GM12865 (cell line): ENCODE data around the gene ANKRD37.
A peak's percentile ranks its signal among the peaks of the same experiment; 100 is the strongest.
"Not testable (repeated sequence)": the region's sequence is repeated elsewhere in the genome, so short reads cannot be mapped to it uniquely, and the experiment has no call there.

Source experiments
- DNase-seq: peaks from one replicate; pipeline ENCODE4 v3.0.0; 2010; ENCODE audit warnings: low read depth
- H3K4me3 ChIP-seq: 2 replicates; pipeline ENCODE4 v1.5.1; 2011; ENCODE audit warnings: mild to moderate bottlenecking, low read depth, low read length, control low read depth
- TF ChIP-seq, protein P1 (sequence below): IDR thresholded peaks from 2 replicates; pipeline ENCODE4 v1.5.1; 2011; ENCODE audit warnings: low read length, control low read depth, low read depth, inconsistent platforms; ENCODE audit not compliant: insufficient read depth; ENCODE audit errors: missing control alignments

Gene ANKRD37

DNA sequence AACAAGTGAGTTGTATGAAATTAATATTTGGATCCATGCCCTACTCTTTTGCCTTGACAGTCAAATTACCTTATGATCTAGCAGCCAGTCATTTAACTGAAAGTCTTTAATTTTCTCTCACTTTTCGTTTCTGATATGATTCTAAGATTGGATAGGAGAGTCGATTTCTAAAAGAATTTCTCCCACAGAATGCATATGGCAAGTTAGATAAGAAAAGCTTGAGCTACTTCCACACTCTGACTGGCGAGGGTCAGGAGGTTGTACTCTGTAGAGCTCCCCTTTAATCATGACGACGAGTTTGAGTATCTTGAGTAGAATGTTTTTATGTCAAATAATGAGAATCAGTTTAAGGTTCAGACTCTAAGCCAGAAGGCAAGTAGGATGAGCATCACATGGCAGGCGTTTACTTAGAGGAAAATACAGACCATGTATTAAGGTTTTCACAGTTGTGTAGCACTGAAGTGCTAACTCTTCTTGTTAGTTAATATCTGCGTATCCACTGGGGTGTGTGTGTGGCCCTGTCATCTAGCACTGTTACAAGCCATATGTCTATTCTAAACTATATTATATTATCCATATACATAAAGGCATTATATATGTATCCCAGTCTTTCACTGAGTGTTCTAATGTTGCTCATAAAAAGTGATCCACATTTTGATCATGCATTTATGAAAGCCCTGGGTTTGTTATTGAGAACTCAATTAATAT lies 38.8 kb upstream of the ANKRD37 start:
- H3K4me3 ChIP-seq, result no peak overlapping the region
- TF ChIP-seq, protein P1, sequence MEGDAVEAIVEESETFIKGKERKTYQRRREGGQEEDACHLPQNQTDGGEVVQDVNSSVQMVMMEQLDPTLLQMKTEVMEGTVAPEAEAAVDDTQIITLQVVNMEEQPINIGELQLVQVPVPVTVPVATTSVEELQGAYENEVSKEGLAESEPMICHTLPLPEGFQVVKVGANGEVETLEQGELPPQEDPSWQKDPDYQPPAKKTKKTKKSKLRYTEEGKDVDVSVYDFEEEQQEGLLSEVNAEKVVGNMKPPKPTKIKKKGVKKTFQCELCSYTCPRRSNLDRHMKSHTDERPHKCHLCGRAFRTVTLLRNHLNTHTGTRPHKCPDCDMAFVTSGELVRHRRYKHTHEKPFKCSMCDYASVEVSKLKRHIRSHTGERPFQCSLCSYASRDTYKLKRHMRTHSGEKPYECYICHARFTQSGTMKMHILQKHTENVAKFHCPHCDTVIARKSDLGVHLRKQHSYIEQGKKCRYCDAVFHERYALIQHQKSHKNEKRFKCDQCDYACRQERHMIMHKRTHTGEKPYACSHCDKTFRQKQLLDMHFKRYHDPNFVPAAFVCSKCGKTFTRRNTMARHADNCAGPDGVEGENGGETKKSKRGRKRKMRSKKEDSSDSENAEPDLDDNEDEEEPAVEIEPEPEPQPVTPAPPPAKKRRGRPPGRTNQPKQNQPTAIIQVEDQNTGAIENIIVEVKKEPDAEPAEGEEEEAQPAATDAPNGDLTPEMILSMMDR, result no peak
- no peak for DNase-seq

DNA sequence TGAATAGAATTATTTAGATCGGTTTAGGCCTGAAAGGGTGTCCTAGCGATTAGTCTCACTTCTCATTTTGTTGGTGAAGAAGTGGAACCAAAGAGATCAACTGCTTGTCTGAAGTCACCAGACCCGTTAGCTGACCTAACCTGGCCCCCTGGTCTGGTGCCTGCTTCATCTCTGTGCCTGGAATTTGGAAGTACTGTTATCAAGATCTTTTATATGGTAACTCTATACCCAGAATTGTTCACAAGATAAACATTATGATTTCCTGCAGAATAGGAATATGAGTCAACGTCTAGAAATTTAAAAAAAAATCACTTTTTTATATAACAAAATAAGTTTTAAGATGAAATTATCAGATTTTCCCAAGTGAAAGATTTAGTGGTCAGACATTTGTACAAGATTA lies 38.1 kb upstream of the ANKRD37 start:
- TF ChIP-seq, protein P1, result no peak
- no peak for DNase-seq
- no peak overlapping the region for H3K4me3 ChIP-seq

DNA sequence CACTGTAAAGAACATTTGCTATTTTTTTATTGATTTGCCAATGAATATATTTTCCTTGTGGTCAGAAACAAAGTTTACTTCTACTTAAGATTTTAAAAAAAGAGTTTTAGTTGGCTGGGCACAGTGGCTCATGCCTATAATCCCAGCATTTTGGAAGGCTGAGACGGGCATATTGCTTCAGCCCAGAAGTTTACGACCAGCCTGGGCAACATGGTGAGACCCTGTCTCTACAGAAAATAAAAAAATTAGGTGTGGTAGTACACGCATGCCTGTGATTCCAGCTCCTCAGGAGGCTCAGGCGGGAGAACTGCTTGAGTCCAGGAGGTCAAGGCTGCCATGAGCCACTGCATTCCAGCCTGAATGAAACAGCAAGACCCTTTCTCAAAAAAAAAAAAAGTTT lies 37.7 kb upstream of the ANKRD37 start:
- DNase-seq, result no peak
- no peak overlapping the region for H3K4me3 ChIP-seq
- TF ChIP-seq, protein P1, result no peak

DNA sequence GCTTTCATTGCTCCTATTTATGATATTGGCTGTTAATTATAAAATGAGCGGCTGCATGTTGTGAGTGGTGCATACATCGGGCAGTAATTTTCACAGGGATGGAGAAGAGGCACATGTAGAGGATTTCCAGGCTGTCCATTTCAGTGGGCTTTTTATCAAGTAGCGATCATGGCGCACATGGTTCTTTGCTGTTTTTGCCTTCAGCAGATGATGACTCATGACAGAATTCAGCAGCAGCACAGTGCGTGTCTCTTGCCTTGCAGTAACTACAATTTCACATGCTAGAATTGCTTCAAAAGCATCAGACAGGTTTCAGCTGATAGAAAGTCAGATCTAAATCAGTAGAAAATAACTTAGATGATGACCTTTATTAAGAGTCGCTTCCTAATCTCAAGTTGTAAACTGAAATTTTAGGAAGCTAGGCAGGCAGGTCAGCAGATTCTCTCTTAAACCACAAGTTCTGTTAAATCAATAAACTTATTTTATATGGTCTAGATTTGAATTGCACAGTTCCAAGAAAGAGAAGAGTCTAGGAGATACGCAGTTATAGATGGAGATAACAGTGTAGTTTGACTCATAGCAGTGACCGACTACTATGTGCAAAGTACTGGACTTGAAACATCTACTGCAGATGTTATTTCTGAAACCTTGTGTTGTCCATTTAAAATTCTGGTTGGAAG lies 36.7 kb upstream of the ANKRD37 start:
- DNase-seq, result no peak
- no peak overlapping the region for H3K4me3 ChIP-seq
- TF ChIP-seq, protein P1, result no peak

DNA sequence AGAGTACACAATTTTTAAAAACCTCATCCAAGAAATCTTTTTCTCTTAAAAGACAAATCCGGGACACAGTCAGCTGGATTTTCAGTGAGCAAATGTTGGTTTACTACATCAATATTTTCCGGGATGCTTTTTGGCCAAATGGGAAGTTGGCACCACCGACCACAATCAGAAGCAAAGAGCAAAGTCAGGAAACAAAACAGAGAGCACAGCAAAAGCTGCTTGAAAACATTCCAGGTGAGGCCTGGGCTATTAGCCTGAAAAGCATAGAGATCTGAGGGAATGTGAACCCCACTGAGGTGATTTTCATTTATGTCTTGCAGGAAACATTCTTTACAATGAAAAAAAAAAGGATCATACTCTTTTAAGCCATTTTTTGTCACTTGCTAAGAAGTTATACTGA lies 34.8 kb upstream of the ANKRD37 start:
- TF ChIP-seq, protein P1, result no peak
- no peak overlapping the region for H3K4me3 ChIP-seq
- DNase-seq, result no peak

DNA sequence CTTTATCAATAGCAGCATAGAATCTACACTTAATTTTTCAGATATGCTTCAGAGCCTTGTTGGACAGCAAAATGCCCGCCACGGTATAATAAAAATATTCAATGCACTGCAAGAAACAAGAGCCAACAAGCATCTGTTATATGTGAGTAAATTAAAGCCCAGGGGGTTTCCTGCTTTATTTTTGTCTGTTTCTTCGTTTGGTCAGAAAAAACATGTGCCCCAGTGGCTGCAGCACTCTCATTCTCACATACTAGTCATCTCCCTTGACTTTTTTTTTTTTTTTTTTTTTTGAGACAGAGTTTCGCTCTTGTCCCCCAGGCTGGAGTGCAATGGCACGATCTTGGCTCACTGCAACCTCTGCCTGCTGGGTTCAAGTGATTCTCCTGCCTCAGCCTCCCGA lies 34.1 kb upstream of the ANKRD37 start:
- H3K4me3 ChIP-seq, result not testable (repeated sequence)
- DNase-seq, result peak; percentile 58

DNA sequence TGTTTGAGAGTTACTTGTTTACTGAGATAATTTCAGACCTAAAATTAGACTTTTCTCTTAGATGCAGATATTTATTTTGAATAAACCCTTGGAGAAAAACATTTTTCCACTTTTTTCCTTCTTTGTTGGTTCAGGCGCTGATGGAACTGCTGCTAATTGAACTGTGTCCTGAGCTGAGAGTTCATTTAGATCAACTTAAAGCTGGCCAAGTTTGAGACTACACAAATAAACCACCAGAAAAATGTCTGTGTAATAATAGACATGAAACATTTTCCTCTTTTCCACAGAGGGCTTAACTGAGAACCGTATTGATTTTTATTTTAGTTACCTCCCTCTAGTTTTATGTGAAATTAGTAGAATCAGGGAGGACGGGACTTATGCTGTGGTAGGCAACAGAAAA lies 33.4 kb upstream of the ANKRD37 start:
- no peak overlapping the region for H3K4me3 ChIP-seq
- DNase-seq, result no peak
- TF ChIP-seq, protein P1, result no peak
